LNCaP clone FGC (cell line): Measurements from ENCODE around the gene ADM2.

Experiments
- DNase-seq: peaks from one replicate; pipeline ENCODE4 v3.0.0-alpha.2; 2011; ENCODE audit warnings: low read depth
- H3K4me3 ChIP-seq: 2 replicates; pipeline ENCODE4 v1.5.1; 2011; ENCODE audit warnings: mild to moderate bottlenecking, low read depth, low read length, control low read depth
- TF ChIP-seq, protein P1 (sequence below): IDR thresholded peaks from 2 replicates; pipeline ENCODE4 v1.5.1; 2012; ENCODE audit warnings: mild to moderate bottlenecking; ENCODE audit not compliant: control insufficient read depth, insufficient read depth; ENCODE audit errors: extremely low read depth

ADM2 gene

DNA sequence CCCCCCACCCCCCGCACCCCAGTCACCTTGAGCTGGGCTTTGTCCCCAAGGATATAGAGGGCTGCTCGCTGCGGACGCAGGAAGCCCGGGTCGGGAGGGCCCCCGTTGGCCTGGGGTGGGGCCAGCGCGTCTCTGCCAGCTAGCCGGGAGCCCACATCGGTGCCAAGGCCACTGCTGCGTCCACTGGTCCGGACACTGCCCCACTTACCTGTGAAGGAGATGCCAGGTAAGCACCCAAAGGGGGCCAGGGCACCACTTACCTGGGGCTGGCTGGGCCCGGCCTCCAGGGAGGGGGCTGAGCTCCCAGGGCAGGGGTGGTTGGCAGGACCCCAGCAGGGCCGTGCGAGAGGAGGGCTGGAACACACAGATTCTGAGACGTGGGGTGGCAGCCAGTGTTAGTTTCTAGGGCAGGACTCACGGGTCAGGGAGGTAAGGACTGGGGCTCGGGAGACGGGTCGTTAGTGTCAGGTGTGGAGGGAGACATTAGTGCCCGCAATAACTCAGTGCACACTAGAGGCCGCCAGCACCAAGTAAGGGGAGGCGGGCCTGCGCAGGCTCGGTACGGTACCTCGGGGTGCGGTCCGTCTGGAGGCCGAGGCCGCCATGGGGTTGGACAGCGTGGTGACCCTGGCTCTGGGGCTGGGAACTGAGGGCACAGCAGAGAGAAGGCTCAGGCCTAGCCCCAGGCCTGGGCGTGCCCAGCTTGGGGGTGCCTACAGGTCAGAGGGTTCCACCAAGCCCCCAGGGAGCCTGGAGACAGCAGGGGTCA lies 24.7 kb upstream of the ADM2 start:
- DNase-seq: no peak
- no peak overlapping the region for H3K4me3 ChIP-seq
- TF ChIP-seq, protein P1, sequence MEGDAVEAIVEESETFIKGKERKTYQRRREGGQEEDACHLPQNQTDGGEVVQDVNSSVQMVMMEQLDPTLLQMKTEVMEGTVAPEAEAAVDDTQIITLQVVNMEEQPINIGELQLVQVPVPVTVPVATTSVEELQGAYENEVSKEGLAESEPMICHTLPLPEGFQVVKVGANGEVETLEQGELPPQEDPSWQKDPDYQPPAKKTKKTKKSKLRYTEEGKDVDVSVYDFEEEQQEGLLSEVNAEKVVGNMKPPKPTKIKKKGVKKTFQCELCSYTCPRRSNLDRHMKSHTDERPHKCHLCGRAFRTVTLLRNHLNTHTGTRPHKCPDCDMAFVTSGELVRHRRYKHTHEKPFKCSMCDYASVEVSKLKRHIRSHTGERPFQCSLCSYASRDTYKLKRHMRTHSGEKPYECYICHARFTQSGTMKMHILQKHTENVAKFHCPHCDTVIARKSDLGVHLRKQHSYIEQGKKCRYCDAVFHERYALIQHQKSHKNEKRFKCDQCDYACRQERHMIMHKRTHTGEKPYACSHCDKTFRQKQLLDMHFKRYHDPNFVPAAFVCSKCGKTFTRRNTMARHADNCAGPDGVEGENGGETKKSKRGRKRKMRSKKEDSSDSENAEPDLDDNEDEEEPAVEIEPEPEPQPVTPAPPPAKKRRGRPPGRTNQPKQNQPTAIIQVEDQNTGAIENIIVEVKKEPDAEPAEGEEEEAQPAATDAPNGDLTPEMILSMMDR: no peak

- DNase-seq: no peak
- no peak overlapping the region for H3K4me3 ChIP-seq
- TF ChIP-seq, protein P1: no peak
Measured at GRCh38 chr22:50459016-50459415, 22.3 kb upstream of the ADM2 start.

GRCh38 chr22:50459496-50460140 lies 21.7 kb upstream of the ADM2 start:
- DNase-seq: no peak
- TF ChIP-seq, protein P1: no peak
- H3K4me3 ChIP-seq: no peak overlapping the region

- no peak overlapping the region for H3K4me3 ChIP-seq
- peak; percentile 17 for DNase-seq
- TF ChIP-seq, protein P1: no peak
Measured at GRCh38 chr22:50460938-50461337, 20.4 kb upstream of the ADM2 start.

DNA sequence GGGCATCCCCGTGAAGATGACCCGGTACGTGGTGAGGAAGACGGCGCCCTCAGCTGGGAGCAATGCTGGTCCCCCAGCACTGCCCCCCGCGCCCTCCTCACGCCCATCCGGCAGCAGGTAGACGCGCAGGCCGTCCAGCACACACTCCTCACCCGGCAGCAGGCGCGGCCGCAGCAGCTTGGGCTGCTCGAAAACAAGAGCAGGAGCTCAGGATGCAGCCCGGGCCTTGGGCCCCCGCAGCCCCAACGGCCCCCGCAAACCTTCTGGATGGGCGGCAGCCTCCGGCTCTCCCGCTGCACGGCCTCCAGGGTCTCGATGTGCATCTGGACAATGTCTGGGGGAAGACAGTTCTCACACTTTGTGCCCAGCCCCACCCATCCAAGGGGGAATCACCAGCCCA lies 19.8 kb upstream of the ADM2 start:
- no peak overlapping the region for H3K4me3 ChIP-seq
- DNase-seq: no peak
- TF ChIP-seq, protein P1: no peak

- TF ChIP-seq, protein P1: no peak
- H3K4me3 ChIP-seq: no peak overlapping the region
- no peak for DNase-seq
Measured at GRCh38 chr22:50461979-50462540, 19.3 kb upstream of the ADM2 start.
